AG04449 (cell line): ENCODE data around the gene STARD4.
A peak's percentile ranks its signal among the peaks of the same experiment; 100 is the strongest.

Experiments used
- CTCF ChIA-PET: fragments of 350-600 bp; formaldehyde crosslinking; extraction: SDS; loops from one replicate; lab custom pipeline; 2021; ENCODE audit warnings: antibody characterized with exemption; lab: Yijun Ruan, JAX
- POLR2A ChIA-PET: fragments of 400-600, 350-600 bp; formaldehyde crosslinking; extraction: SDS; loops from one replicate; lab custom pipeline; 2020; ENCODE audit warnings: antibody characterized with exemption, inconsistent platforms; lab: Yijun Ruan, JAX
- DNase-seq: peaks from one replicate; pipeline ENCODE4 v3.0.0-alpha.2; 2010; ENCODE audit warnings: low read depth, low spot score
- H3K4me3 ChIP-seq: 2 replicates; pipeline ENCODE4 v1.5.1; 2011; ENCODE audit warnings: low read depth, mild to moderate bottlenecking, control low read depth, low read length
- TF ChIP-seq, protein P1 (sequence below): IDR thresholded peaks from one replicate; pipeline ENCODE4 v1.5.1; 2011; ENCODE audit warnings: mild to moderate bottlenecking, moderate library complexity, low read length, control low read depth, inconsistent platforms; ENCODE audit not compliant: insufficient read depth; ENCODE audit errors: missing control alignments

The STARD4 gene

DNA sequence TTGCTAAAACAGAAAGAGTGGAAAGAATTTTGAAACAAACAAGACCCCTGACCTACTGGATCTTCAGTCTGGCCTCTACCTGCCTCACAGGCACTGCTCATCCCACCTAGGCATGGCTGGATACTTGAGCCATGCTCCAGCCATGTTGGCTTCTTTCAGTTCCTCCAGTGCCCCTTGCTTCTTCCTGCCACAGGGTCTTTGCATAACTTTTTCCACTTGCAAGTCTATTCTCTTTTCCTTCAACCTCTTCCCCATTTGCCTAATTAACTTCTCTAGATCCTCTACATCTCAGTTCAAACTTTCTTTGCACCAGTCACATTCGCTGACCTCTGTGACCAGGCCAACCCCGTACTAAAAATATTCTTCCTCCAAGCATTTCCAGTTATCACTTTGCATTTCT is 50.4 kb downstream of the STARD4 start:
- CTCF ChIA-PET, result interaction anchor here (0.6 to 2.4 kb wide), 9 partner anchors 9 to 328 kb away, joined by 3 to 21 read pairs (median 3); partner anchors contain the start of gene CAMK4
- no peak overlapping the region for H3K4me3 ChIP-seq
- TF ChIP-seq, protein P1, sequence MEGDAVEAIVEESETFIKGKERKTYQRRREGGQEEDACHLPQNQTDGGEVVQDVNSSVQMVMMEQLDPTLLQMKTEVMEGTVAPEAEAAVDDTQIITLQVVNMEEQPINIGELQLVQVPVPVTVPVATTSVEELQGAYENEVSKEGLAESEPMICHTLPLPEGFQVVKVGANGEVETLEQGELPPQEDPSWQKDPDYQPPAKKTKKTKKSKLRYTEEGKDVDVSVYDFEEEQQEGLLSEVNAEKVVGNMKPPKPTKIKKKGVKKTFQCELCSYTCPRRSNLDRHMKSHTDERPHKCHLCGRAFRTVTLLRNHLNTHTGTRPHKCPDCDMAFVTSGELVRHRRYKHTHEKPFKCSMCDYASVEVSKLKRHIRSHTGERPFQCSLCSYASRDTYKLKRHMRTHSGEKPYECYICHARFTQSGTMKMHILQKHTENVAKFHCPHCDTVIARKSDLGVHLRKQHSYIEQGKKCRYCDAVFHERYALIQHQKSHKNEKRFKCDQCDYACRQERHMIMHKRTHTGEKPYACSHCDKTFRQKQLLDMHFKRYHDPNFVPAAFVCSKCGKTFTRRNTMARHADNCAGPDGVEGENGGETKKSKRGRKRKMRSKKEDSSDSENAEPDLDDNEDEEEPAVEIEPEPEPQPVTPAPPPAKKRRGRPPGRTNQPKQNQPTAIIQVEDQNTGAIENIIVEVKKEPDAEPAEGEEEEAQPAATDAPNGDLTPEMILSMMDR, result no peak
- DNase-seq, result no peak
- POLR2A ChIA-PET, result no interaction called here

DNA sequence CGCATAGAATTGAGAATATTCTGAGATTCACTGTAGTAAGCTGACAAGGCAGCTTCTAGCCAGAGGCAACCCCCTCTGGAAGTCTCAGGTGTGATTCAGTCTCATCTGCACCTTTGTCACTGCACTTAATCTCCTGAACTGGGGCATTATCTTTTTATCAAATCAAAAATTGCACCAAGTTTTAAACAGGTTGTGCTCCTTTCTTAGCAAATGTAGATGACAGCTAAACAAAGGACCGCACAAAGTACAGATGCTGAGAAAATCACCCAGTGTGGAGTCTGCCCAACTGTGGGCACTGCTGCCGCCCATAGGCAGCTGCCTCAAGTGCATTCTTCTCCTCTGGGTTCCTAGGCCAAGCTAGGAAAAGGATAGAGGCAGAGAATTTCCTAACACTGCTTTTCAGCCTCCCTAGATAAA is 51.1 kb downstream of the STARD4 start:
- ChIA-PET POLR2A (interaction anchor here (0.5 kb wide), 1 partner anchor 160 kb away, joined by 3 read pairs; no protein-coding TSS in a partner anchor), CTCF (interaction anchor here (0.6 to 2.4 kb wide), 10 partner anchors 9 to 327 kb away, joined by 3 to 21 read pairs (median 3); partner anchors contain the start of gene CAMK4)

DNA sequence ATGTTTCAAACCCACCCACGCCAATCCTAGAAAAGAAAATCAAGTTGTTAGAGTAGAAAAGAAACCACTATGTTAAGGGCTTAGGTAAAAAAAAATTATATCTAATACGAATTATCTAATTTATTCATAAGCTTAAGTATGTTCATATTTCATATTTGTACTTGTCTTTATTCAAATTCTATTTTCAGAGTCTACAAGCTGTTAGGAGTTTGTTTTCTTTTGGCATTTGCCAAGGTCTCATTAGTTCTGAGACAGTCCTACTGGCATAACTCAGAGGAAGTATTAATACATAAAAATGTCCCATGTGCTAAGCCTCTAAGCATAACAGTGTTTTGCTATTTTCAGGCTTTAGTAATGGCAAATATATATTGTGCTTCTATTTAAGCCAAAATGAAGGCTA is 57.6 kb downstream of the STARD4 start:
- TF ChIP-seq, protein P1, result no peak
- DNase-seq, result no peak
- CTCF ChIA-PET, result no interaction called here
- no peak overlapping the region for H3K4me3 ChIP-seq
- POLR2A ChIA-PET, result no interaction called here

More for the DNA sequence above, 51.1 kb downstream of the STARD4 start:
- TF ChIP-seq, protein P1, result peak; percentile 63
- H3K4me3 ChIP-seq, result no peak overlapping the region
- DNase-seq, result no peak

DNA sequence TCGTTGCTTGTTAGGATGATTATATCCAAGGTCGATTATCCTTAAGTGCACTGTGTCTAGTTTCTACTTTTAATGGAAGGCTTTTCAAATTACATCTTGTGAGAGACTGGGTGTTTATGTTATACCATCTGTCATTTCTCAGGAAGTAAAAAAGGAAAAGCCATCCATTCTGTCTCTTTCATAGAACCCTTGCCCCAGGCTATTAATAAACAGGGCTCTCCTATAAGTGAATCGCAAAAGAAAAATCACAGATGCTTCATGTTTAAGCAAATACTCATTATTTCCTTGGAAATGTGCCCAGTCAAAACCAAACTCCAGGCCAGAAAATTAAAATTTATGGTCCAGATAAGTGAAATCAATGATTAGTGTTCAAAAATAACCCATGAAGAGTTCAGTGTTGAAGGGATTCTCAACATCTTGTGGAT is 58.1 kb downstream of the STARD4 start:
- no peak overlapping the region for H3K4me3 ChIP-seq
- no peak for DNase-seq
- POLR2A ChIA-PET, result interaction anchor here (0.6 kb wide), 1 partner anchor 693 kb away, joined by 5 read pairs; no protein-coding TSS in a partner anchor
- CTCF ChIA-PET, result interaction anchor here (1.3 kb wide), 1 partner anchor 721 kb away, joined by 3 read pairs; no protein-coding TSS in a partner anchor
- TF ChIP-seq, protein P1, result no peak

DNA sequence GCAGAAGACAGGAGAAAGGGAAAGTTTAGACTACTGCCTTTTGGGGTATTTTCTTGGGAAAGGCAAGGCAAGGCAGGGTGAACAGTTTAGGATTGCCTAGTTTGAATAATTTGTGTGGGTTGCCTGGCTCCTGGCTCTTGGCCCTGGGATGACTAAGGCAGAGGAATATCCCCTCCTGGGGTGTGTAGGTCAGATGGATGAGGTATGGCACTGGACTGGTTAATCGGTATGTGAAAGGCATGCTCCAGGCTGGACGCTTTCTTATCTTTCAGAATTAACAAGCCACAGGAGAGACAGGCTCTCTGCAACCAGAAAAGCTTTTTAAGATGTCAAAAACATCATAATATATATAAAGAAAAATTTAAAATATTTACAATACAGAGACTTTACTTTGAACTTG is 58.6 kb downstream of the STARD4 start:
- ChIA-PET CTCF (interaction anchor here (1.3 kb wide), 1 partner anchor 721 kb away, joined by 3 read pairs; no protein-coding TSS in a partner anchor), POLR2A (interaction anchor here (0.6 kb wide), 1 partner anchor 693 kb away, joined by 5 read pairs; no protein-coding TSS in a partner anchor)
- DNase-seq, result no peak
- no peak overlapping the region for H3K4me3 ChIP-seq
- TF ChIP-seq, protein P1, result no peak

DNA sequence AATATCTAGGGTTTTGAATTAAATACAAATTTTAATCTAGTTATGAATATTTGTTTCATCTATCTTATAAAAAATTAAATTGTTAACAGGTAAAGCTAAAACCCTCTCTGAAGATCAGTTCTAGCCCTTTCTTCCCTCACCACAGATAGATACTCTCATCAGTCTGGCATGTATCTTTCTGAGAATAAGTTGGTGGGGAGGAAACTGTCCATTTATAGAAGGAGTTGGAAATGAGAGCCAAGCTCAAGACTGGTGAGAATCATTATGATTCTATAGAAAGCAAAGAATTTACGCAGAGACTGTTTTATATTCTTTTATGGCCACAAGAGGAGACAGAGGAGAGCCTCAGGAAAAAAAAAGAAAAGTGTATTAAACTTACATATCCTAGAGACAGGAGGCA is 59.0 kb downstream of the STARD4 start:
- TF ChIP-seq, protein P1, result no peak
- CTCF ChIA-PET, result interaction anchor here (1.0 to 1.3 kb wide), 2 partner anchors 8 to 722 kb away, joined by 3 read pairs; no protein-coding TSS in a partner anchor
- no peak for DNase-seq
- POLR2A ChIA-PET, result no interaction called here
- no peak overlapping the region for H3K4me3 ChIP-seq
